Common myeloid progenitor, CD34-positive (primary cell): ENCODE data around the gene ITIH6.
"Not testable (repeated sequence)": the region's sequence is repeated elsewhere in the genome, so short reads cannot be mapped to it uniquely, and the experiment has no call there.

Experiments used
- CTCF ChIA-PET: fragments of 350-600 bp; sonication (Branson Sonifier 250); formaldehyde crosslinking; loops from one replicate; lab custom pipeline; 2021; ENCODE audit warnings: antibody characterized with exemption; lab: Charles Lee
- POLR2A ChIA-PET: fragments of 350-600 bp; sonication (Branson Sonifier 250); formaldehyde crosslinking; loops from one replicate; lab custom pipeline; 2021; ENCODE audit warnings: antibody characterized with exemption; lab: Charles Lee
- DNase-seq, 3 donors: peaks; one replicate each; pipeline versions ENCODE4 v3.0.0 to v3.0.0-alpha.2; 2013
- H3K27ac ChIP-seq, 2 experiments: 1 replicate in 1 of 2; 2 replicates in 1 of 2; pipeline ENCODE4 v1.7.0; 2013; ENCODE audit warnings: inconsistent platforms in 2 of 2, low read length in 2 of 2, mild to moderate bottlenecking in 2 of 2, low read depth in 1 of 2, moderate library complexity in 1 of 2; ENCODE audit not compliant: severe bottlenecking in 2 of 2, insufficient read depth in 1 of 2, poor library complexity in 1 of 2
- H3K27me3 ChIP-seq, 5 experiments: replicated peaks in 2 of 5; 1 replicate in 3 of 5; 2 replicates in 2 of 5; pipeline versions ENCODE4 v1.6.1 to v1.7.0; 2013; ENCODE audit warnings: low read length in 4 of 5, mild to moderate bottlenecking in 2 of 5, moderate library complexity in 2 of 5, inconsistent platforms in 1 of 5; ENCODE audit not compliant: insufficient read depth in 5 of 5, control insufficient read depth in 4 of 5
- H3K36me3 ChIP-seq, 4 experiments: 1 replicate in 2 of 4; 2 replicates in 2 of 4; pipeline versions ENCODE4 v1.6.1 to v1.7.0; 2013; ENCODE audit warnings: low read length in 3 of 4, control low read depth in 1 of 4, mild to moderate bottlenecking in 1 of 4; ENCODE audit not compliant: control insufficient read depth in 4 of 4, insufficient read depth in 4 of 4
- H3K4me1 ChIP-seq, 4 experiments: 1 replicate in 3 of 4; 2 replicates in 1 of 4; pipeline versions ENCODE4 v1.6.1 to v1.7.1; 2013; ENCODE audit warnings: low read length in 3 of 4, mild to moderate bottlenecking in 3 of 4, control low read depth in 1 of 4, inconsistent platforms in 1 of 4, moderate library complexity in 1 of 4; ENCODE audit not compliant: control insufficient read depth in 4 of 4, insufficient read depth in 4 of 4; ENCODE audit errors: control extremely low read depth in 1 of 4
- H3K4me3 ChIP-seq, 7 experiments: 1 replicate in 4 of 7; 2 replicates in 3 of 7; pipeline versions ENCODE4 v1.5.1 to v1.7.0; 2013; ENCODE audit warnings: mild to moderate bottlenecking in 7 of 7, low read length in 6 of 7, moderate library complexity in 6 of 7, inconsistent platforms in 2 of 7, low read depth in 2 of 7, control low read depth in 1 of 7; ENCODE audit not compliant: insufficient read depth in 4 of 7, control insufficient read depth in 1 of 7; ENCODE audit errors: extremely low read depth in 1 of 7
- H3K9me3 ChIP-seq, 5 experiments: 1 replicate in 4 of 5; 2 replicates in 1 of 5; pipeline versions ENCODE4 v1.6.1 to v1.7.1; 2013; ENCODE audit warnings: low read length in 4 of 5, mild to moderate bottlenecking in 2 of 5, inconsistent platforms in 1 of 5, low read depth in 1 of 5, moderate library complexity in 1 of 5; ENCODE audit not compliant: control insufficient read depth in 4 of 5, insufficient read depth in 2 of 5; ENCODE audit errors: control extremely low read depth in 1 of 5
- WGBS: methylation state at CpG from one replicate; pipeline ENCODE4 v1.1.5; 2013; ENCODE audit not compliant: insufficient coverage; 5-methylcytosine and 5-hydroxymethylcytosine counted together

Gene ITIH6

DNA sequence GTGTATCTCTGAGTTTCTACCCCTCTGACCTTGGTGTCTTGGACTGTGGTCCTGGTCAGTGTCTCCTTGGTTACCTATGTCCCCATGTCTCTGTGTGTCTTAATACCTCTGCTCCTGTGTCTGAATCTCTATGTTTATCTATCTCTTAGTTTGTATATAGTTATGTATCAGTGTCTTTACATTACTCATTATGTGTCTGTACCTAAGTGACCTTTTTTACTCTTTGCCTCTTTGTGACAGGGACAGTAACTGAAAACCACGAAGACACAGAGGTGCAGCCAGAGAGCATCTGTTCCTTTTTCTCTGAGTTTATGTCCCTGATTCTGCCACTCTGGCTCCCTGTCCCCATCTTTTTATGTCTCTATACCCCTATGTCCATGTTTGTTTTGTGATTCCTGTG, 49.4 kb downstream of the ITIH6 start:
- WGBS, result 69% methylated on average over 1 of the region's 1 CpG
- no peak for DNase-seq
- no peaks in the 10 kb centered on the region for H3K36me3 ChIP-seq
- no peak overlapping the region for H3K4me3 ChIP-seq
- CTCF ChIA-PET, result no interaction called here
- POLR2A ChIA-PET, result no interaction called here
- no peak overlapping the region for H3K27ac ChIP-seq
- H3K4me1 ChIP-seq, result no peaks in the 10 kb centered on the region
- no peaks in the 10 kb centered on the region for H3K9me3 ChIP-seq
- H3K27me3 ChIP-seq, result no peaks in the 10 kb centered on the region

DNA sequence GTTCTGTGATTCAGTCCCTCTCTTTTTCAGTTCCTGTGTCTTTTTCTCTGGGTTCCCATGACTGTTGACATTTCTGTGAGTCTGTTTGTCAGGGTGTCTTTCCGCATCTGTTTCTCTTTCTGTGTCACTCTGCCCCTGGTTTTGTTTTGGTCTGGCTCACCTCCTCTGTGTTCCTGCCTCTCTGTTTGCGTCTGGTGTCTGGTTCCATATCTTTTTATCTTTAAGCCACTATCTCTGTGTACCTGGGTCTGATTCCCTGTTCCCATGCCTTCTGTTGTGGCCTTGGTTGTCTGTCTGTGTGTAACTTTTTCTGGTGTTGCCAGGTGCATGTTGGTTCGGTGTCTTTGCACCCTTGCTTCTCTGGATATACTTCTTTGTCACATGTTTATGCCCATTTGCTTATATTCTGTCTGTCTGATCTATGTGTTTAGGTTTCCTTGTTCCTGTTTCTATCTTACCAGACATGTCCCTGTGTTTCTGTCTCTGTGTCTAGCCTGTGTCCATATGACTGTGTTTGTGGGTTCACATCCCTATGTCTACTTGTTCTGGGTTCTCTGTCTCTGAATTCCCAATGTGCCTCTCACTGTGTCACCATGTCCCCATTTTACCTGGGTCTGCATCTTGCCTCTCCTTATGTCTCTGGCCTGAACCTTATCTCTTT, 50.2 kb downstream of the ITIH6 start:
- Histone ChIP-seq H3K27me3 (no peaks in the 10 kb centered on the region), H3K27ac (no peak overlapping the region), H3K4me1 (no peaks in the 10 kb centered on the region), H3K4me3 (no peak overlapping the region), H3K9me3 (no peaks in the 10 kb centered on the region), H3K36me3 (no peaks in the 10 kb centered on the region)
- POLR2A ChIA-PET, result no interaction called here
- WGBS, result 83% methylated on average over 2 of the region's 3 CpGs
- DNase-seq, result no peak
- CTCF ChIA-PET, result no interaction called here

- no peaks in the 10 kb centered on the region for H3K36me3 ChIP-seq
- H3K4me3 ChIP-seq, result no peak overlapping the region
- no peak overlapping the region for H3K27ac ChIP-seq
- H3K27me3 ChIP-seq, result no peaks in the 10 kb centered on the region
- ChIA-PET POLR2A (no interaction called here), CTCF (no interaction called here)
- H3K4me1 ChIP-seq, result no peaks in the 10 kb centered on the region
- H3K9me3 ChIP-seq, result no peaks in the 10 kb centered on the region
- 83% methylated on average over 2 of the region's 2 CpGs for WGBS
- DNase-seq, result no peak
Observed at GRCh38 chrX:54746928-54747327, 51.1 kb downstream of the ITIH6 start.

GRCh38 chrX:54745676-54746075, 52.4 kb downstream of the ITIH6 start:
- Histone ChIP-seq H3K4me3 (no peak overlapping the region), H3K27me3 (no peaks in the 10 kb centered on the region), H3K36me3 (no peaks in the 10 kb centered on the region), H3K4me1 (no peaks in the 10 kb centered on the region), H3K27ac (no peak overlapping the region), H3K9me3 (peaks cover 0 to 1% (median 0%) of the 10 kb centered on the region in 5 experiments)
- ChIA-PET CTCF (no interaction called here), POLR2A (no interaction called here)
- 78% methylated on average over 2 of the region's 2 CpGs for WGBS
- DNase-seq, result no peak

DNA sequence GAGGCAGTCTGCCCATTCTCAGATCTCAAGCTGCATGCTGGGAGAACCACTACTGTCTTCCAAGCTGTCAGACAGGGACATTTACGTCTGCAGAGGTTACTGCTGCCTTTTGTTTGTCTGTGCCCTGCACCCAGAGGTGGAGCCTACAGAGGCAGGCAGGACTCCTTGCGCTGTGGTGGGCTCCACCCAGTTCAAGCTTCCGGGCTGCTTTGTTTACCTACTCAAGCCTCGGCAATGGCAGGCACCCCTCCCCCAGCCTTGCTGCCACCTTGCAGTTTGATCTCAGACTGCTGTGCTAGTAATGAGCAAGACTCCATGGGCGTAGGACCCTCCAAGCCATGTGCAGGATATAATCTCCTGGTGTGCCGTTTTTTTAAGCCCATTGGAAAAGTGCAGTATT, 59.5 kb downstream of the ITIH6 start:
- POLR2A ChIA-PET, CTCF ChIA-PET, H3K4me1 ChIP-seq, H3K27me3 ChIP-seq, H3K4me3 ChIP-seq, H3K36me3 ChIP-seq, H3K9me3 ChIP-seq, DNase-seq, H3K27ac ChIP-seq: not testable (repeated sequence)
- 93% methylated on average over 4 of the region's 6 CpGs for WGBS

DNA sequence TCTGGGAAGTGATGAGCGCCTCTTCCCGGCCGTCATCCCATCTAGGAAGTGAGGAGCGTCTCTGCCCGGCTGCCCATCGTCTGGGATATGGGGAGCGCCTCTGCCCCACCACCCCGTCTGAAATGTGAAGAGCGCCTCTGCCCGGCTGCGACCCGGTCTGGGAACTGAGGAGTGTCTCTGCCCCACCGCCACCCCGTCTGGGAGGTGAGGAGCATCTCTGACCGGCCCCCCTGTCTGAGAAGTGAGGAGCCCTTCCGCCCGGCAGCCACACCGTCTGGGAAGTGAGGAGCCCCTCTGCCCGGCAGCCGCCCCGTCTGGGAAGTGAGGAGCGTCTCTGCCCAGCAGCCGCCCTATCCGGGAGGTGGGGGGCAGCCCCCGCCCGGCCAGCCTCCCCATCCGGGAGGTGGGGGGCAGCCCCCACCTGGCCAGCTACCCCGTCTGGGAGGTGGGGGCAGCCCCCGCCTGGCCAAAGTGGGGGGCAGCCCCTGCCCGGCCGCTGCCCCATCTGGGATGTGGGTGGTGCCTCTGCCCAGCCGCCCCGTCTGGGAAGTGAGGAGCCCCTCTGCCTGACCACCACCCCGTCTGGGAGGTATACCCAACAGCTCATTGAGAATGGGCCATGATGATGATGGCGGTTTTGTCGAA, 61.6 kb downstream of the ITIH6 start:
- H3K27me3 ChIP-seq, POLR2A ChIA-PET, H3K27ac ChIP-seq, H3K36me3 ChIP-seq, CTCF ChIA-PET, H3K9me3 ChIP-seq, H3K4me1 ChIP-seq, H3K4me3 ChIP-seq, DNase-seq: not testable (repeated sequence)
- 96% methylated on average over 29 of the region's 36 CpGs for WGBS

GRCh38 chrX:54721424-54721823, 76.6 kb downstream of the ITIH6 start:
- Histone ChIP-seq H3K4me3 (no peak overlapping the region), H3K36me3 (no peaks in the 10 kb centered on the region), H3K9me3 (no peaks in the 10 kb centered on the region), H3K27ac (no peak overlapping the region), H3K27me3 (peaks cover 0 to 2% (median 0%) of the 10 kb centered on the region in 5 experiments), H3K4me1 (no peaks in the 10 kb centered on the region)
- CTCF ChIA-PET, result no interaction called here
- 70% methylated on average over 4 of the region's 4 CpGs for WGBS
- POLR2A ChIA-PET, result interaction anchor here (0.6 kb wide), 1 partner anchor 69 kb away, joined by 3 read pairs; no protein-coding TSS in a partner anchor
- no peak for DNase-seq
